Activated T-cell treated with anti-CD3 and anti-CD28 coated beads, Interleukin-2, amount 50 U/mL, for 24 hours (primary cell): ENCODE results near the gene RHOBTB1.
"Not testable (repeated sequence)": the region's sequence is repeated elsewhere in the genome, so short reads cannot be mapped to it uniquely, and the experiment has no call there.

ENCODE experiments used
- DNase-seq: peaks from one replicate; pipeline ENCODE4 v3.0.0-alpha.2; 2020
- H3K27ac Mint-ChIP-seq: 2 replicates; pipeline ENCODE4 v1.8.0; 2020; ENCODE audit warnings: mild to moderate bottlenecking, mixed read lengths
- H3K27me3 Mint-ChIP-seq: 2 replicates; pipeline ENCODE4 v1.8.0; 2020; ENCODE audit warnings: mixed read lengths
- H3K36me3 Mint-ChIP-seq: 2 replicates; pipeline ENCODE4 v1.8.0; 2020; ENCODE audit warnings: low read depth, mixed read lengths
- H3K4me1 Mint-ChIP-seq: 2 replicates; pipeline ENCODE4 v1.8.0; 2020; ENCODE audit warnings: low read depth, mixed read lengths
- H3K4me3 Mint-ChIP-seq: 2 replicates; pipeline ENCODE4 v1.8.0; 2020; ENCODE audit warnings: mild to moderate bottlenecking, moderate library complexity, mixed read lengths
- H3K9me3 Mint-ChIP-seq: 2 replicates; pipeline ENCODE4 v1.8.0; 2020; ENCODE audit warnings: mixed read lengths

The RHOBTB1 gene

GRCh38 chr10:60973086-60973485, 29.1 kb upstream of the RHOBTB1 start:
- Mint-ChIP-seq H3K4me3 (no peak overlapping the region), H3K4me1 (peaks cover 22% of the 10 kb centered on the region), H3K9me3 (no peaks in the 10 kb centered on the region), H3K27me3 (peaks cover 26% of the 10 kb centered on the region), H3K36me3 (no peaks in the 10 kb centered on the region), H3K27ac (no peak overlapping the region)
- DNase-seq = no peak

DNA sequence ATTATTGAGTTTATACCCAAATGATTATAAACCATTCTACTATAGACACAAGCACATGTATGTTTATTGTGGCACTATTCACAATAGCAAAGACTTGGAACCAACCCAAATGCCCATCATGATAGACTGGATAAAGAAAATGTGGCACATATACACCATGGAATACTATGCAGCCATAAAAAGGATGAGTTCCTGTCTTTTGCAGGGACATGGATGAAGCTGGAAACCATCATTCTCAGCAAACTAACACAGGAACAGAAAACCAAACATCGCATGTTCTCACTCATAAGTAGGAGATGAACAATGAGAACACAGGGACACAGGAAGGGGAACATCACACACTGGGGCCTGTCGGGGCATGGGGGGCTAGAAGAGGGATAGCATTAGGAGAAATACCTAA, 28.2 kb upstream of the RHOBTB1 start:
- Mint-ChIP-seq H3K4me1 (peaks cover 29% of the 10 kb centered on the region), H3K27me3 (peaks cover 29% of the 10 kb centered on the region)
- not testable (repeated sequence) for DNase-seq, H3K9me3 Mint-ChIP-seq, H3K27ac Mint-ChIP-seq, H3K36me3 Mint-ChIP-seq, H3K4me3 Mint-ChIP-seq

DNA sequence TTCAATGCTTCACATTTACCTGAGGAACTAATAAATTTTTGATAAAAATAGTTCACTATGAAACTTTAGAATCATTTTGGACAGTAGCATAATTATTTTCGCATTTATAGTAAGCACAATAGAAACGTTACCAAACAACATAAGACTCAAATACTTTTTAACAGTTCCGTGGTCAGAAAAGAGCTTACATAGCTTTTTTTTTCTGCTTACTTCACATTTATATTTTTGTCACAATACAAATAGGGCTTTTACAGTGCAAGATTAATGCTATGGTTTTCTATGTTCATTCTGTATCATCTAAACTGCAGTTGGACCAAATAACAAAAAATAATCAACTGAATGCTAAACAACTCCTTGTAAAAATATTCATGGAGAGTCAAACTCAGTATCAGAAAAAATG, 26.5 kb upstream of the RHOBTB1 start:
- no peaks in the 10 kb centered on the region for H3K36me3 Mint-ChIP-seq
- no peak overlapping the region for H3K4me3 Mint-ChIP-seq
- no peak overlapping the region for H3K27ac Mint-ChIP-seq
- H3K9me3 Mint-ChIP-seq = no peaks in the 10 kb centered on the region
- peaks cover 37% of the 10 kb centered on the region for H3K27me3 Mint-ChIP-seq
- no peak for DNase-seq
- H3K4me1 Mint-ChIP-seq = peaks cover 28% of the 10 kb centered on the region

- peaks cover 46% of the 10 kb centered on the region for H3K27me3 Mint-ChIP-seq
- no peaks in the 10 kb centered on the region for H3K9me3 Mint-ChIP-seq
- no peak overlapping the region for H3K27ac Mint-ChIP-seq
- H3K4me3 Mint-ChIP-seq = no peak overlapping the region
- no peak for DNase-seq
- no peaks in the 10 kb centered on the region for H3K36me3 Mint-ChIP-seq
- H3K4me1 Mint-ChIP-seq = peaks cover 25% of the 10 kb centered on the region
Measured at GRCh38 chr10:60968504-60968903, 24.5 kb upstream of the RHOBTB1 start.

DNA sequence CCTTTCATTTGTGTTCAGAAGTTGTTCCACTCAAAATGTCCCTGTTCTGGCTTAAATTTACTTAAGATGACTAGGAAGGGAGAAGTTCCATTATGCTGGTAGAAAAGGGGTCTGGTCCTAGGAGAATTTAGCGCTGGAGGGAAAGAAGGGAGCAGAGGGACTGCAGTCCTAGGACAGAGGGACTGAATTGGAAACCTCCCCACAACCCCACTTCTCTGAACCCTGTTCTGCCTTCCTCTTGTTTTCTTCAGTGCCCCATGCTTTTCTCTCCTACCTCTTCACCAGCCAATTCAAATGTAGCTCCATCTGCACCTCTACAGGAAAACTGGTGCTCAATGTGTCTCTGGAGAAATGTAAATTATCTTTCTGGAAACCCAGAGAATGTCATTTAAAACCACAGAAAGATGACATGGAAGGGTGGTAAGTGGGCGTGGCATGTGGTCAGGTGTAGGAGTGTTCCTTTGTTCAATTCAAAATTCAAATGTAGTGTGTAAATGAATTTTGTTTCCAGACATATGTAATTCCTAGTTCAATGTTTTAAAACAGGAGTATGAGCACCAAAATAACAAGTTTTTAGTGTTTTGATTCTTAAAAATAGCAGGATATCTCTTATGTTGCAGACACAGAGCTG, 24.0 kb upstream of the RHOBTB1 start:
- peaks cover 26% of the 10 kb centered on the region for H3K4me1 Mint-ChIP-seq
- no peaks in the 10 kb centered on the region for H3K36me3 Mint-ChIP-seq
- no peak overlapping the region for H3K4me3 Mint-ChIP-seq
- H3K9me3 Mint-ChIP-seq = no peaks in the 10 kb centered on the region
- H3K27ac Mint-ChIP-seq = no peak overlapping the region
- H3K27me3 Mint-ChIP-seq = peaks cover 42% of the 10 kb centered on the region
- no peak for DNase-seq

DNA sequence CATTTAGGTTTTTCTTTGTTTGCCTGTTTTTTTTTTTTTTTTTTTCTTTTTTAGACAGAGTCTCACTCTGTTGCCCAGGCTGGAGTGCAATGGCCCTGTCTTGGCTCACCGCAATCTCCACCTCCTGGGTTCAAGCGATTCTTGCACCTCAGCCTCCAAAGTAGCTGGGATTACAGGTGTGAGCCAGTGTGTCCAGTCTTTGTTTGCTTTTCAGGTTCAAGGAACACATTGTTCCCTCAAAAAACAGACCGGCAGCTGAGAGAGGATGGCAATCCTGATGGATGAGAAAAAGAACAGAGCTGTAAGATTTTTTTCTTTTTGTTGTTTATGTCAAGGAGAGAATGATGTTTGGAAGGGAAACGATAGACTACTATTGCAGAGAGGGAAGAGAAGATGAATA, 23.3 kb upstream of the RHOBTB1 start:
- Mint-ChIP-seq H3K4me1 (peaks cover 26% of the 10 kb centered on the region), H3K36me3 (no peaks in the 10 kb centered on the region), H3K9me3 (no peaks in the 10 kb centered on the region), H3K27ac (no peak overlapping the region), H3K27me3 (peaks cover 41% of the 10 kb centered on the region), H3K4me3 (no peak overlapping the region)
- no peak for DNase-seq

GRCh38 chr10:60965696-60966095, 21.7 kb upstream of the RHOBTB1 start:
- H3K36me3 Mint-ChIP-seq = no peaks in the 10 kb centered on the region
- H3K27ac Mint-ChIP-seq = no peak overlapping the region
- no peak for DNase-seq
- peaks cover 26% of the 10 kb centered on the region for H3K4me1 Mint-ChIP-seq
- H3K27me3 Mint-ChIP-seq = peaks cover 32% of the 10 kb centered on the region
- H3K9me3 Mint-ChIP-seq = no peaks in the 10 kb centered on the region
- H3K4me3 Mint-ChIP-seq = no peak overlapping the region

GRCh38 chr10:60964257-60965235, 20.6 kb upstream of the RHOBTB1 start:
- Mint-ChIP-seq H3K4me1 (peaks cover 26% of the 10 kb centered on the region), H3K27ac (no peak overlapping the region), H3K4me3 (no peak overlapping the region), H3K36me3 (no peaks in the 10 kb centered on the region), H3K9me3 (no peaks in the 10 kb centered on the region), H3K27me3 (peaks cover 29% of the 10 kb centered on the region)
- no peak for DNase-seq

- Mint-ChIP-seq H3K27me3 (peaks cover 26% of the 10 kb centered on the region), H3K4me1 (peaks cover 25% of the 10 kb centered on the region), H3K4me3 (no peak overlapping the region), H3K27ac (no peak overlapping the region), H3K36me3 (no peaks in the 10 kb centered on the region), H3K9me3 (no peaks in the 10 kb centered on the region)
- no peak for DNase-seq
Measured at GRCh38 chr10:60963441-60964256, 19.7 kb upstream of the RHOBTB1 start.

GRCh38 chr10:60962946-60963345, 19.0 kb upstream of the RHOBTB1 start:
- Mint-ChIP-seq H3K27ac (no peak overlapping the region), H3K9me3 (no peaks in the 10 kb centered on the region), H3K4me1 (peaks cover 18% of the 10 kb centered on the region), H3K27me3 (peaks cover 26% of the 10 kb centered on the region), H3K36me3 (no peaks in the 10 kb centered on the region), H3K4me3 (no peak overlapping the region)
- no peak for DNase-seq

DNA sequence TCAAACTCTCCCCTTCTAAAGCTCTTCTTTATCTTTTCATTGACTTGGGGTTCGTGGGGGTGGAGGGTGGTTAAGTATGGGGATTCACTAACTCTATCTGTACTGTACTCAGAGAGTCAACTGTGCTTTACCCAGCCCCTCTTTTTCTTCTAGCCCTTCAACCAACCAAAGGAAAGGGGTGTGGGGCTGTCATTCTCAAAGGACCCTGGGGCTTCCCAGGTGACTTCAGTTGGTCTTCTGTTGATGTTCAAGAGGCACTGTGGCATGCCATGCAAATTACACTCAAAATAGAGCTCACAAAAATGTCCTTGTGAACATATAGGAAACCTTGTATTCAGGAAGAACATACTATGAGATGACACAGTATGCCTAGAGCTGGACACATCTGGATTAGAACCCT, 16.9 kb upstream of the RHOBTB1 start:
- peaks cover 23% of the 10 kb centered on the region for H3K27me3 Mint-ChIP-seq
- DNase-seq = no peak
- no peaks in the 10 kb centered on the region for H3K36me3 Mint-ChIP-seq
- H3K27ac Mint-ChIP-seq = no peak overlapping the region
- H3K4me3 Mint-ChIP-seq = no peak overlapping the region
- H3K9me3 Mint-ChIP-seq = no peaks in the 10 kb centered on the region
- H3K4me1 Mint-ChIP-seq = peaks cover 13% of the 10 kb centered on the region

- Mint-ChIP-seq H3K9me3 (no peaks in the 10 kb centered on the region), H3K27ac (no peak overlapping the region), H3K4me3 (no peak overlapping the region)
Measured at GRCh38 chr10:60960031-60960430, 16.0 kb upstream of the RHOBTB1 start.

GRCh38 chr10:60958892-60959601, 15.1 kb upstream of the RHOBTB1 start:
- Mint-ChIP-seq H3K4me3 (no peak overlapping the region), H3K27ac (no peak overlapping the region), H3K4me1 (peaks cover 7% of the 10 kb centered on the region), H3K27me3 (peaks cover 24% of the 10 kb centered on the region), H3K9me3 (no peaks in the 10 kb centered on the region), H3K36me3 (no peaks in the 10 kb centered on the region)
- no peak for DNase-seq

More at GRCh38 chr10:60960031-60960430, 16.0 kb upstream of the RHOBTB1 start:
- Mint-ChIP-seq H3K4me1 (peaks cover 13% of the 10 kb centered on the region), H3K27me3 (peaks cover 24% of the 10 kb centered on the region), H3K36me3 (no peaks in the 10 kb centered on the region)
- DNase-seq = no peak

DNA sequence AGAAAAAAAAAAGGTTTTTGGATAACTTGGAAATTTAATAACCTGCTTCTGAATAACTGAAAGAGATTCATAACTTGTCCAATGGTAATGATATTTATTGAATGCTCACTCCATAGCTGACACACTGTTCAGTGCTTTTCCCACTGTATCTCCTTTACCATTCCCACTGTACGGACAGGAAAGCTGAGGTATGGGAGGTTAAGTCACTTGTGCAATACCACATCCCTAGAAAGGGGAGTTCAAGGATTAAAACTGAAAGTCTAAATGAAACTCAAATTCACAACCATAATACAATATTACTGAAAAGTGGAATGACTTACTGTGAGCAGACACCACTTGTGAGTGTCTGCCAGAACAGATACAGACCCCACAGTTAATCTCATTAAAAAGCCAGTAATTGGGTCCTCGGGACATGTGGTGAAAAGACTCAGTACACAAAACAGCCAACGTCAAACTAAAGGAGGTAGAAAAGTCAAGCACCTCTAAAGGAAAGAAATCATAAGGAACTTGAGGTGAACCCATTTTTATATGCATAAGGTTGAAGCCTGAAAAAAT, 13.8 kb upstream of the RHOBTB1 start:
- Mint-ChIP-seq H3K9me3 (no peaks in the 10 kb centered on the region), H3K4me1 (no peaks in the 10 kb centered on the region), H3K4me3 (no peak overlapping the region), H3K36me3 (no peaks in the 10 kb centered on the region), H3K27me3 (peaks cover 23% of the 10 kb centered on the region), H3K27ac (no peak overlapping the region)
- DNase-seq = no peak
